HG03342 (cell line): ENCODE results near the gene UBE2D1.

ENCODE experiments used
- ATAC-seq: cut with Tn5 transposase; IDR thresholded peaks from one replicate; pipeline ENCODE4 v1.9.1; 2021; ENCODE audit warnings: mild to moderate bottlenecking, moderate library complexity; ENCODE audit not compliant: unreplicated experiment

UBE2D1 gene

GRCh38 chr10:58334817-58335305, at the start of gene UBE2D1:
Gene UBE2D1 (plus strand): TSS chr10:58335006. CDS start chr10:58335202, 196 bp downstream.
- ATAC-seq: peak; percentile 95

GRCh38 chr10:58291538-58292174, 43.1 kb upstream of the UBE2D1 start:
- peak; percentile 85 for ATAC-seq

- no peak for ATAC-seq
These were observed 40.8 kb upstream of the UBE2D1 start for GRCh38 chr10:58293989-58294388.

DNA sequence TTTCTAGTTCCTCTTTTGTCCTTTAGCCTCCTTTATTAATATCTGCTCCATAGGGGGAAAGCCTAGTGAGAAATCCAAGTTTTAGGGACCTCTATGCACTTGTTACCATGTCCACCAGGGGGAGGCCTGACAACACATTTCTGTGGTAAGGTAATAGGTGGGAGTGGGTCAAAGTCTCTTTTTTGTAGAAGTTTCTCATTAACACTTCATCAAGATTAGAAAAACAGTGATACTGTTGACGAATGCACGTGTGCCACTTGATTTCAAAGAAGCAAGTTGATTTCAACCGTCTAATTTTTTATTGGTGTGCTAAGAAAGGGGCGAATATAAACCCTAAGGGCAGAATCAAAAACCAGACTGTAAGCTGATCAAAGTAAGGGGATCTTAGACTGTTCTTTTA, 35.2 kb upstream of the UBE2D1 start:
- ATAC-seq: peak; percentile 94

DNA sequence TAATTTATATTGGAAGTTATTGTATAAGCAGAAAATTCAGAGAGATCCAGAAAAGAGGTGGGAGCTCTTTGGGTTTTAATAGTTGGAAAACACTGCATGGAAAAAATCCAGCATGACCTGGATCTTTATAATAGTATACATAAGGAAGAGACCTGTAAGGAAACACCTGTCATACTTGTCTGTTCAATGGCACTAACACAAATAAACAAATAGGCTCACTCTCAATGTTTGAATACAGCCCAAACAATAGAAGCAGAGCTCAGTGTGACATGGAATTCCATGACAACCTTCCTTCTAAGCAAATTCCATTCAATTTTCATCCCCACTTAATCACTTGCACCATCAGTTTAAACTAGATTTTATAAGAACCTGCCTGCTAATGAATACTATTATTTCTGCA, 34.1 kb upstream of the UBE2D1 start:
- no peak for ATAC-seq

DNA sequence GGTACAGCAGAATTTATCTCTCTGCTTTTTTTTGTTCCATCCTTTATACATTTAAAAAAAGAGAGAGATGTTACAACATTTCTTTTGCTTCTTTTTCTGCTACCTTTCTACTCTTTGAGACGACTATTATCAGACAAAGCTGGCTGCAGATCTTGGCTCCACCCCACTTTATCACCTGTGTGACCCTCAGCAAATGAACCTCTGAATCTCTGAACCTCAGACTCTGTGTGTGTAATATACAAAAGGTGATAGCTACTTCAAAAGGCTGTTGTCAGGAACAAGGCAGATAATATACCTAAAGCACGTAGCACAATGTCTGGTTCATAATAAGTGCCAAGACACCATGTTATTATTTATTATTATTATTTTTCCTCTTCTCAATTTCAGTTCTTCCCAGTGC, 32.6 kb upstream of the UBE2D1 start:
- no peak for ATAC-seq

- no peak for ATAC-seq
These were observed 30.6 kb upstream of the UBE2D1 start for GRCh38 chr10:58304099-58304633.

DNA sequence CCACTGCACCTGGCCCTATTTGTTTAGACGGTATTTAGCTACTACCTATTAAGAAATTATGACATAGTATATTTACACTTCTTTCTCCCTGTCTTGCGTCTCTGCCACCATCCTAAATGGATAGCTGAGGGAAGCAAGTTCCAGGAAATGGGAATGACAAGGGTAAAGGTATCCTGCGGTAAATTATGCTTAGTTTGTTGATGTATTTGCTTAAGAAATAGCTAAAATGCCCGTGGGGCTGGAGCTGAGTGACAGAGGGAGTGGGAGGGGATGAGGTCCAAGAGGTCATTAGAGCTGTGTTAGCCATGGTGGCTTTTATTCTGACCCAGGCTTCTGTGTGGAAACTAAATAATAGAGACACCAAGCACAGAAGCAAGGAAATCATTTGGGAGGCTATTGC, 29.0 kb upstream of the UBE2D1 start:
- no peak for ATAC-seq

DNA sequence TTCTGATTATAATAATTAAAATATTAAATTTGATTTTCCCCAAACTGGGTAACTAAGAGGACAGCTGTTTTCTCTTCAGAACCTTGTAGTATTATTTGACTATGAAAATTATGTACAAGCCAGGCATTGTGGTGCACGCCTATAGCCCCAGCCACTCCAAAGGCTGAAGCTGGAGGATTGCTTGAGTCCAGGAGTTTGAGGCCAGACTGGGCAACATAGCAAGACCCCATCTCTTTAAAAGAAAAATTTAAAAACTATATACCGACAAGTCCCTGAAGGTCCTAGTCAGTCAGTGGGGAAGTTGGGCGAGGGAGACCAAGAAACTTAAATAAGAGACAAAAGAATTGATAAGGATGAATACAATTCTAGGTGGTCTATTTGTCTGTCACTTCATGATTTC, 27.1 kb upstream of the UBE2D1 start:
- ATAC-seq: no peak

DNA sequence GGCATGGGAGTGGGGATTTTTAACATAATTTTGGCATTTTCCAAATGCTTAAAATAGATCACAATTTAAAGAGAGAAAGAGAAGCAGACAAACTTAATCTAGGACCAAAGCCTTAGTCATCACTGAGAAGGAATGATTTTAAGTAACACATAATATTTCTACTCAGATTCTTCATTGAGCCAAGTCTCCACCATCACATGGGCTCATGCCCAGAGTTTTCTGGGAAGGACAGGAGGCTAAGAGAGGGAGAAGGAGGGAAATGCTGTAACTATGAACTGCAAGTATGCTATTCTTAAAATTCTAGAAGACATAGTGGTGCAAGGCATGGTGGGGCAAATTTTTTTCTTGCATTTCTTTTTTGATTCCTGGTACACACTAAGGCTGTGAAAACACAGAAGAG, 23.8 kb upstream of the UBE2D1 start:
- no peak for ATAC-seq

- no peak for ATAC-seq
These were observed 17.9 kb upstream of the UBE2D1 start for GRCh38 chr10:58316874-58317273.

GRCh38 chr10:58318346-58318745, 16.5 kb upstream of the UBE2D1 start:
- no peak for ATAC-seq

DNA sequence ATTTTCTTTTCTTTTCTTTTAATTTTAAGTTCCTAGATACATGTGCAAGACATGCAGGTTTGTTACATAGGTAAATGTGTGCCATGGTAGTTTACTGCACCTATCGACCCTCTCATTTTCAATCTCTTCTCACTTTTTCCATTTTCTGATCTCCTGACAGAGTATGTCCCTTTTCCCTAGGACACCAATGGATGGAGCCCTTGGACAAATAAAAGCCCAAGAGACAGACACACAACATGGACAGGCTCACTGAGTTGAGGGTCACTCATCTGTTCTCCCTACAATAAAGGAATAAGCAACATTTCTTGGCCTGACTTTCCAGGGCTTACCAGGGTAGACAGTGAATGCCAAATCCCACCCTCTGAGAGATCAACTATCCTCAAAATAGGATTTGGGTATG, 15.2 kb upstream of the UBE2D1 start:
- ATAC-seq: no peak

- no peak for ATAC-seq
These were observed 14.3 kb upstream of the UBE2D1 start for GRCh38 chr10:58320351-58321049.

GRCh38 chr10:58322072-58322834, 12.6 kb upstream of the UBE2D1 start:
- peak; percentile 92 for ATAC-seq

- ATAC-seq: no peak
These were observed 12.0 kb upstream of the UBE2D1 start for GRCh38 chr10:58322835-58323209.

- ATAC-seq: no peak
These were observed 7.8 kb upstream of the UBE2D1 start for GRCh38 chr10:58326967-58327381.

DNA sequence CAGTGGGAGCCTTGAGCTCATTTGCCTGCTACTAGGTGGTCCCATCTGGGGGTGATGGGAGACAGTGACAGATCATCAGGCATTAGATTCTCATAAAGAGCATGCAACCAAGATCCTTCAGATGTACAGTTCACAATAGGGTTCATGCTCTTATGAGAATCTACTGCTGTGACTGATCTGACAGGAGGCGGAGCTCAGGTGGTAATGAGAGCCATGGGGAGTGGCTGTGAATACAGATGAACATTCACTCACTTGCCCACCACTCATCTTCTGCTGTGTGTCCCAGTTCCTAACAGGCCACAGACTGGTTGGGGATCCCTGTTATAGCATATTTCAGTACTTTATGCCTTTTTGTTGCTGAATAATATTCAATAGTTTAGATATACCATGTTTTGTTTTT, 6.6 kb upstream of the UBE2D1 start:
- ATAC-seq: no peak

DNA sequence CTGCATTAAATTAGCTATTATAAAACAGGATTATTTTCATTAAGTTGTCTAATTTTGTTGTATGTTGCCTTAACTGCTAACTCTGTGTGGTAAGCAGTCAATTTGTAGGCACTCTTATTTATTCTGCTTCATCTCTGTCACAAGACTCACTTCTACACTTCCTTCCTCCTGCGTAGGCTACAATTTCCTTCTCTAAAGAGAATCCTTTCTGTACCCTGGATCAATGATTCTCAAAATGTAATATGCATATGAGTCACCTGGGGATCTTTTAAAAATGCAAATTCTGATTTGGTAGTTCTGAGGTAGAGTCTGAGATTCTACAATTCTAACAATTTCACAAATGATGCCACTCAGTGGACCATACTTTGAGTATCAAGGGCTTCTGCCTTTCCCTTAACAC, 4.4 kb upstream of the UBE2D1 start:
- no peak for ATAC-seq

GRCh38 chr10:58331646-58332045, 3.2 kb upstream of the UBE2D1 start:
- ATAC-seq: no peak

- ATAC-seq: peak; percentile 40
These were observed 650 bp downstream of the UBE2D1 start for GRCh38 chr10:58335306-58336005.
